Measurements from ENCODE around the gene SORBS1.

SORBS1 gene

DNA sequence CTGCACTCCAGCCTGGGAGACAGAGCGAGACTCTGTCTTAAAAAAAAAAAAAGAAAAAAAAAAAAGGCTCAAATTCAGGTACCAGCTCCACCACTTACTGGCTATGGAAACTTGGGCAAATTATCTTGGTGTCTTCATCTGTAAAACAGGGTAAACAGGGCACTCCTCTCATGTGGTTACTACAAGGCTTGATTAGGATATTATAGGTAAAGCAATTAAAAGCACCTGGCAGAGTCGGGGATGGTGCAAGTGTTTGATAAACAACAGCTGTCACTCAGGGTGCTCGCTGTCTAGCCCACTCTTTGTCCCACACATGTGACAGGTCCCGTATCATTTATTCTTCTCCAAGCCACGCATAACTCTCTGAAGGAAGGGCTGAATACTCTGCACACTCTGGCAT, 96.9 kb downstream of the SORBS1 start:
- no peaks in the 10 kb centered on the region for H3K9me3 Mint-ChIP-seq
- H3K36me3 Mint-ChIP-seq (ENCODE audit: low read depth), result no peaks in the 10 kb centered on the region
- peaks cover 7% of the 10 kb centered on the region for H3K27me3 Mint-ChIP-seq
- H3K4me1 Mint-ChIP-seq (ENCODE audit: low read depth), result peaks cover 4% of the 10 kb centered on the region
- no peak overlapping the region for H3K27ac Mint-ChIP-seq
- H3K4me3 Mint-ChIP-seq, result no peak overlapping the region

DNA sequence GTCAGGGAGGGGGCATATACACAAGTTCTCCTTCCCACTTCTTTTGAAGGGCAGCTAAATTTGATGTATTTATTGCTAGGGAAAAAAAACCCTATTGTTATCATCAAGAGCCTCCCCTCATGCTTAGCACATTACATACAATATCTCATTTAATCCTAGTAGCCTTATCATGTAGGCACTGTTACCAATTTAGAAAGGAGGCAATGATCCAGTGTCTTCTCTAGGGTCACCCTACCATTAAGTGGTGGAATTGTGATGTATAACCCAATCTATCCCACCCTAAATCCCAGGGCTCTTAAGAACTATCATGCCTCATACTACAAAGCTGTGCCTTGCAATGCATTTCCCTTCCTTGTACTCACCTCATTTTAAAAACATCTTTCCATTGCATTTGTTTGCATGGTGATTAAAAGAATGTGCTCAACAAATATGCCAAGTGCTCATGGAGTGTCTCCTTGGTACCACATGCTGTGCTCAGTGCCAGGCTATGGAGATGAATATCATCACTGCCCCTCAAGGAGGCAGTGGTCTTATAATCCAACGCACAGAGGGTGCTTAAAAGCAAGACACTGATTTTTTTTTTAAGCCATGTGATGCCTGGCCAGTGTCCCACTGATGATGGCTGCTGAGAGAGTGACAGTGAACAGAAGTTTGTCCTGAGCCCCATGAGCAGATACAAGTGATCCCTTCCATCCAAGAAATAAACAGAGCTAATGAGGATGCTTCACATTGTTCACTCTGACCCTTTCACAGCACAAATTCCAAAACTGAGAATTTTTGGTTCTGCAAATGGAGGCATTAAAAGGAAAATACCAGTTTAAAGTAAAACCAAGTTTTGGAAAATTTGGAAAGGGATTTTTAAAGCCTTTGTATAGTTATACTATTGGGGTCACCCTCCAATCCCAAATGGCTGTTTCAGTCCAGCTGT, 98.2 kb downstream of the SORBS1 start:
- Mint-ChIP-seq H3K9me3 (no peaks in the 10 kb centered on the region), H3K4me3 (no peak overlapping the region), H3K27ac (no peak overlapping the region), H3K27me3 (peaks cover 9% of the 10 kb centered on the region), H3K4me1 (ENCODE audit: low read depth) (peaks cover 4% of the 10 kb centered on the region), H3K36me3 (ENCODE audit: low read depth) (no peaks in the 10 kb centered on the region)

- peaks cover 9% of the 10 kb centered on the region for H3K27me3 Mint-ChIP-seq
- H3K9me3 Mint-ChIP-seq, result no peaks in the 10 kb centered on the region
- H3K27ac Mint-ChIP-seq, result no peak overlapping the region
- H3K4me3 Mint-ChIP-seq, result no peak overlapping the region
- H3K36me3 Mint-ChIP-seq (ENCODE audit: low read depth), result no peaks in the 10 kb centered on the region
- peaks cover 4% of the 10 kb centered on the region for H3K4me1 Mint-ChIP-seq (ENCODE audit: low read depth)
These were observed 99.6 kb downstream of the SORBS1 start for GRCh38 chr10:95461611-95462010.

DNA sequence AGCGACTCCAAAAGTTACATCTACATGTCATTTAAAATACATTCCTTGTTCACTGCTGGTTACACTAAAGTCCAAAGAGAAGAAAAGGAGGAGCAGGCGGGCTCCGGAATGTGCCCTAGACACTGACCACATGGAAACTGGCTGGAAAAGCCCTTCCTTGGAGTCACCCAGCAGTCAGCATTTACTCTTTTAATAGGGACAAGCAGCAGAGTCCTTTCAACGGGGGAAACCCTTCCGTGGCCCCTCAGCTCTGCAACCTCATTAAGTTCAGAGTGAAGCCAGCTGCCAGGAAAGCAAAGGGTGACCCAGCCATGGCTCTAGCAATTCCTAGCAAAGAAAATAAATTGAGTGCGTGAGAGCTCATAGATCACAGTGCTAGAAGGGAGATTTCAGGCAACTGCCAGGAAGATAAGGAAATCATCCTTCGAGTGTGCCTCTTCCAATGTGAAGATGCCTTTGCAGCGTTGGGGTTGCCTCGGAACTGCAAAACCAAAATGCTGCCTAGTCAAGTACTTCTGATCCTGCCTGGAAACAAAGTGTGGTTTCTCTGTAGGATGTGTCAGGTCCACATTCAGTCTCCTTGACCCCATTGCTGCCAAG, 101.6 kb downstream of the SORBS1 start:
- H3K9me3 Mint-ChIP-seq, result no peaks in the 10 kb centered on the region
- no peaks in the 10 kb centered on the region for H3K36me3 Mint-ChIP-seq (ENCODE audit: low read depth)
- no peak overlapping the region for H3K27ac Mint-ChIP-seq
- H3K27me3 Mint-ChIP-seq, result peaks cover 9% of the 10 kb centered on the region
- no peaks in the 10 kb centered on the region for H3K4me1 Mint-ChIP-seq (ENCODE audit: low read depth)
- no peak overlapping the region for H3K4me3 Mint-ChIP-seq

- Mint-ChIP-seq H3K4me3 (no peak overlapping the region), H3K4me1 (ENCODE audit: low read depth) (no peaks in the 10 kb centered on the region), H3K27ac (no peak overlapping the region), H3K27me3 (peaks cover 9% of the 10 kb centered on the region), H3K9me3 (no peaks in the 10 kb centered on the region), H3K36me3 (ENCODE audit: low read depth) (no peaks in the 10 kb centered on the region)
These were observed 102.3 kb downstream of the SORBS1 start for GRCh38 chr10:95458871-95459270.

GRCh38 chr10:95458014-95458413, 103.2 kb downstream of the SORBS1 start:
- Mint-ChIP-seq H3K4me1 (ENCODE audit: low read depth) (no peaks in the 10 kb centered on the region), H3K36me3 (ENCODE audit: low read depth) (no peaks in the 10 kb centered on the region), H3K27ac (no peak overlapping the region), H3K27me3 (peaks cover 5% of the 10 kb centered on the region), H3K4me3 (no peak overlapping the region), H3K9me3 (no peaks in the 10 kb centered on the region)

GRCh38 chr10:95457319-95457886, 103.8 kb downstream of the SORBS1 start:
- Mint-ChIP-seq H3K36me3 (ENCODE audit: low read depth) (no peaks in the 10 kb centered on the region), H3K27ac (no peak overlapping the region), H3K4me3 (no peak overlapping the region), H3K9me3 (no peaks in the 10 kb centered on the region), H3K4me1 (ENCODE audit: low read depth) (no peaks in the 10 kb centered on the region), H3K27me3 (peaks cover 3% of the 10 kb centered on the region)

GRCh38 chr10:95456516-95456915, 104.7 kb downstream of the SORBS1 start:
- peaks cover 3% of the 10 kb centered on the region for H3K27me3 Mint-ChIP-seq
- H3K4me3 Mint-ChIP-seq, result no peak overlapping the region
- H3K9me3 Mint-ChIP-seq, result no peaks in the 10 kb centered on the region
- no peaks in the 10 kb centered on the region for H3K36me3 Mint-ChIP-seq (ENCODE audit: low read depth)
- no peaks in the 10 kb centered on the region for H3K4me1 Mint-ChIP-seq (ENCODE audit: low read depth)
- H3K27ac Mint-ChIP-seq, result no peak overlapping the region

GRCh38 chr10:95454940-95455339, 106.2 kb downstream of the SORBS1 start:
- Mint-ChIP-seq H3K27me3 (peaks cover 3% of the 10 kb centered on the region), H3K36me3 (ENCODE audit: low read depth) (no peaks in the 10 kb centered on the region), H3K4me3 (no peak overlapping the region), H3K9me3 (no peaks in the 10 kb centered on the region), H3K4me1 (ENCODE audit: low read depth) (no peaks in the 10 kb centered on the region), H3K27ac (no peak overlapping the region)

DNA sequence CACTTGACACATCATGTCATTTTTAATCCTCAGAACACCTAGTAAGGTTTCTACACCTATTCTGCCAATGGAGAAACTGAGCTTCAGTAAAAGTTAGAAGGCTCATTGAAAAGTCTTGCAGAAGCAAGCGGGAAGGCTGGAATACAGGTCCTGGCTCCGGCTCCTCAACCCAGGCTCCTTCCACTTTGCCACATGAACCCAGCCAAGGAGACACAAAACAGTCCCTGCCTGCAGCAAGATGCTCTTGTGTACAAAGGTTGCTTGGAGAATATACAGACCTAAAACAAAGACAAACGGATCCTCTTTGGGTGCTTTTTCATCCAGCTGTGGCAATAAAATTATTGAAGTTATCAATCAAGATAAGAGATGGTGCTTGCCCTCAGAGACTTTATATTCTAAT, 106.8 kb downstream of the SORBS1 start:
- no peak overlapping the region for H3K4me3 Mint-ChIP-seq
- H3K4me1 Mint-ChIP-seq (ENCODE audit: low read depth), result no peaks in the 10 kb centered on the region
- peaks cover 3% of the 10 kb centered on the region for H3K27me3 Mint-ChIP-seq
- no peaks in the 10 kb centered on the region for H3K9me3 Mint-ChIP-seq
- no peak overlapping the region for H3K27ac Mint-ChIP-seq
- no peaks in the 10 kb centered on the region for H3K36me3 Mint-ChIP-seq (ENCODE audit: low read depth)

- no peak overlapping the region for H3K27ac Mint-ChIP-seq
- no peaks in the 10 kb centered on the region for H3K9me3 Mint-ChIP-seq
- H3K36me3 Mint-ChIP-seq (ENCODE audit: low read depth), result no peaks in the 10 kb centered on the region
- H3K27me3 Mint-ChIP-seq, result no peaks in the 10 kb centered on the region
- no peak overlapping the region for H3K4me3 Mint-ChIP-seq
- no peaks in the 10 kb centered on the region for H3K4me1 Mint-ChIP-seq (ENCODE audit: low read depth)
These were observed 109.3 kb downstream of the SORBS1 start for GRCh38 chr10:95451568-95452524.

GRCh38 chr10:95451150-95451549, 110.0 kb downstream of the SORBS1 start:
- no peak overlapping the region for H3K4me3 Mint-ChIP-seq
- H3K27ac Mint-ChIP-seq, result no peak overlapping the region
- no peaks in the 10 kb centered on the region for H3K4me1 Mint-ChIP-seq (ENCODE audit: low read depth)
- peaks cover under 1% of the 10 kb centered on the region for H3K27me3 Mint-ChIP-seq
- no peaks in the 10 kb centered on the region for H3K9me3 Mint-ChIP-seq
- H3K36me3 Mint-ChIP-seq (ENCODE audit: low read depth), result no peaks in the 10 kb centered on the region

DNA sequence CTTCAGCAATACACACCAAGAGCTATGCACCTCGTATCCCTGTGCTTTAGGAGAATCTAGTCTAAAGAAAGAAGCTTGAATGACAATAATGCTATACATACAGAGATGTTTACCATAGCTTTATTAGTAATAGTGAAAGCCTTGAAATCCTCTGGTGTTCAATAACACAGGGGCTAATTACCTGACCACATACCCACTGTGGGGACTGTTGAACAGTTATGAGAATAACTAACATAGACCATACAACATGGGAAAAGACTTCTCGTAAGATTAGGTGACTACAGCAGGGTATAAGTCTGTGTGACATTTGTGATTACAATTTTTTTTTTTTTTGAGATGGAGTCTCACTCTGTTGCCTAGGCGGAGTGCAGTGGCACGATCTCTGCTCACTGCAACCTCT, 111.0 kb downstream of the SORBS1 start:
- Mint-ChIP-seq H3K9me3 (no peaks in the 10 kb centered on the region), H3K27ac (no peak overlapping the region), H3K27me3 (peaks cover 7% of the 10 kb centered on the region), H3K36me3 (ENCODE audit: low read depth) (no peaks in the 10 kb centered on the region), H3K4me1 (ENCODE audit: low read depth) (no peaks in the 10 kb centered on the region), H3K4me3 (no peak overlapping the region)

GRCh38 chr10:95447685-95448084, 113.5 kb downstream of the SORBS1 start:
- no peak overlapping the region for H3K27ac Mint-ChIP-seq
- H3K9me3 Mint-ChIP-seq, result no peaks in the 10 kb centered on the region
- H3K27me3 Mint-ChIP-seq, result peaks cover 10% of the 10 kb centered on the region
- no peak overlapping the region for H3K4me3 Mint-ChIP-seq
- no peaks in the 10 kb centered on the region for H3K4me1 Mint-ChIP-seq (ENCODE audit: low read depth)
- no peaks in the 10 kb centered on the region for H3K36me3 Mint-ChIP-seq (ENCODE audit: low read depth)

Data from stimulated activated naive CD8-positive, alpha-beta T cell treated with anti-CD3 and anti-CD28 coated beads, Interleukin-15, Interleukin-2, amounts not matched to agents 100 ng/mL and 50 ng/mL, for 24 hours (primary cell).